ENCODE data around the gene STOM.

DNA sequence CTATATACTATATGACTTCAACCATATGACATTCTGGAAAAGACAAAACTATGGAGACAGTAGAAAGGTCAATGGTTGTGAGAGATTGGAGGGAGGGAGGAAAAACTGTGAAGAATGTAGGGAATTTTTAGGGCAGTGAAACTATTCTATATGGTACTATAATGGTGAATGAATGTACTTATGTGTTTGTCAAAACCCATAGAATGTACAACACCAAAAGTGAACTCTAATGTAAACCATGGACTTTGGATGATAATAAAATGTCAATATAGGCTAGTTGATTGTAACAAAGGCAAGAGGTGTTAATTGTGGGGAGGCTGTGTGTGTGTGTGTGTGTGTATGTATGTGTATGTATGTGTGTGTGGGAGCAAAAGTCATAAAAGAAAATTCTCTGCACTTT, 10.8 kb upstream of the STOM start:
- TF ChIP-seq, protein P1, sequence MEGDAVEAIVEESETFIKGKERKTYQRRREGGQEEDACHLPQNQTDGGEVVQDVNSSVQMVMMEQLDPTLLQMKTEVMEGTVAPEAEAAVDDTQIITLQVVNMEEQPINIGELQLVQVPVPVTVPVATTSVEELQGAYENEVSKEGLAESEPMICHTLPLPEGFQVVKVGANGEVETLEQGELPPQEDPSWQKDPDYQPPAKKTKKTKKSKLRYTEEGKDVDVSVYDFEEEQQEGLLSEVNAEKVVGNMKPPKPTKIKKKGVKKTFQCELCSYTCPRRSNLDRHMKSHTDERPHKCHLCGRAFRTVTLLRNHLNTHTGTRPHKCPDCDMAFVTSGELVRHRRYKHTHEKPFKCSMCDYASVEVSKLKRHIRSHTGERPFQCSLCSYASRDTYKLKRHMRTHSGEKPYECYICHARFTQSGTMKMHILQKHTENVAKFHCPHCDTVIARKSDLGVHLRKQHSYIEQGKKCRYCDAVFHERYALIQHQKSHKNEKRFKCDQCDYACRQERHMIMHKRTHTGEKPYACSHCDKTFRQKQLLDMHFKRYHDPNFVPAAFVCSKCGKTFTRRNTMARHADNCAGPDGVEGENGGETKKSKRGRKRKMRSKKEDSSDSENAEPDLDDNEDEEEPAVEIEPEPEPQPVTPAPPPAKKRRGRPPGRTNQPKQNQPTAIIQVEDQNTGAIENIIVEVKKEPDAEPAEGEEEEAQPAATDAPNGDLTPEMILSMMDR (IDR thresholded peaks at IDR 0.05) = no peak
- TF ChIP-seq POLR2A (IDR thresholded peaks at IDR 0.05) = no peak
- peak in 1 of 3 donors; percentile 51 for TF ChIP-seq POLR2AphosphoS5 (IDR thresholded peaks at IDR 0.05)
